H1 (cell line): ENCODE results near the gene BSN. TPM values are rescaled to one million over a fixed set of nuclear protein-coding genes. Genes with fewer than 3 reads are reported as not detected.

Experiments
- CTCF ChIA-PET: fragments of 300-600 bp; sonication (Branson Sonifier 250); formaldehyde crosslinking; loops from one replicate; lab custom pipeline; 2021; ENCODE audit not compliant: partially characterized antibody; lab: Charles Lee
- POLR2A ChIA-PET: fragments of 300-600 bp; sonication (Branson Sonifier 250); formaldehyde crosslinking; loops from one replicate; lab custom pipeline; 2021; ENCODE audit warnings: inconsistent platforms; ENCODE audit not compliant: partially characterized antibody; lab: Charles Lee
- DNase-seq, 2 experiments: peaks; one replicate each; pipeline versions ENCODE4 v3.0.0 to v3.0.0-alpha.2; 2010 to 2022; ENCODE audit warnings: low spot score in 2 of 2, low read depth in 1 of 2, mixed read lengths in 1 of 2
- FAIRE-seq: peaks from 2 replicates; lab custom pipeline; 2011; peaks lifted over from hg19 to GRCh38; lab: Jason Lieb, UNC
- H2AFZ ChIP-seq: 2 replicates; pipeline ENCODE4 v1.8.1; 2012; ENCODE audit warnings: low read length, inconsistent platforms
- H2AK5ac ChIP-seq: 2 replicates; pipeline ENCODE4 v1.6.1; 2013; ENCODE audit warnings: low read depth, low read length
- H2BK120ac ChIP-seq: replicated peaks from 2 replicates; pipeline ENCODE3; 2013; ENCODE audit warnings: low read depth, low read length, inconsistent platforms
- H2BK12ac ChIP-seq: 2 replicates; pipeline ENCODE4 v1.6.1; 2013; ENCODE audit warnings: low read depth, low read length
- H2BK15ac ChIP-seq: 2 replicates; pipeline ENCODE4 v1.6.1; 2013; ENCODE audit warnings: low read length
- H2BK20ac ChIP-seq: 2 replicates; pipeline ENCODE4 v1.6.1; 2013; ENCODE audit warnings: low read length
- H2BK5ac ChIP-seq: 2 replicates; pipeline ENCODE4 v1.6.1; 2013; ENCODE audit warnings: low read depth, low read length
- H3K14ac ChIP-seq: 2 replicates; pipeline ENCODE4 v1.6.1; 2013; ENCODE audit warnings: inconsistent platforms; ENCODE audit not compliant: insufficient read length
- H3K18ac ChIP-seq: 2 replicates; pipeline ENCODE4 v1.6.1; 2013; ENCODE audit warnings: low read length; ENCODE audit errors: extremely low read depth
- H3K23ac ChIP-seq: 2 replicates; pipeline ENCODE4 v1.6.1; 2013; ENCODE audit warnings: inconsistent platforms; ENCODE audit not compliant: insufficient read length
- H3K23me2 ChIP-seq: 2 replicates; pipeline ENCODE4 v1.6.1; 2013; ENCODE audit warnings: low read depth, low read length
- H3K27ac ChIP-seq: 2 replicates; pipeline ENCODE4 v1.6.1; 2011; ENCODE audit warnings: low read depth, low read length, inconsistent platforms
- H3K27me3 ChIP-seq, 4 experiments: replicated peaks in 1 of 4; 1 replicate in 1 of 4; 2 replicates in 3 of 4; pipeline versions ENCODE4 v1.6.1 to v1.8.1; 2011 to 2013; ENCODE audit warnings: low read length in 3 of 4, mild to moderate bottlenecking in 3 of 4, inconsistent platforms in 2 of 4, mixed read lengths in 2 of 4, moderate library complexity in 1 of 4; ENCODE audit not compliant: control insufficient read depth in 3 of 4, insufficient read depth in 3 of 4; ENCODE audit errors: extremely low read depth in 1 of 4
- H3K36me3 ChIP-seq, 4 experiments: 2 replicates each; pipeline versions ENCODE4 v1.6.1 to v1.8.1; 2011 to 2013; ENCODE audit warnings: mild to moderate bottlenecking in 4 of 4, low read length in 3 of 4, moderate library complexity in 2 of 4, control low read depth in 1 of 4, inconsistent platforms in 1 of 4; ENCODE audit not compliant: insufficient read depth in 4 of 4, control insufficient read depth in 2 of 4
- H3K4ac ChIP-seq: replicated peaks from 2 replicates; pipeline ENCODE3; 2013; ENCODE audit warnings: low read length, low read depth, mixed read lengths, inconsistent platforms; ENCODE audit not compliant: insufficient read length
- H3K4me1 ChIP-seq, 4 experiments: replicated peaks in 1 of 4; 1 replicate in 1 of 4; 2 replicates in 3 of 4; pipeline versions ENCODE4 v1.6.1 to v1.8.1; 2011 to 2013; ENCODE audit warnings: low read length in 3 of 4, inconsistent platforms in 2 of 4, mixed read lengths in 1 of 4; ENCODE audit not compliant: insufficient read depth in 4 of 4, control insufficient read depth in 3 of 4
- H3K4me2 ChIP-seq, 2 experiments: 2 replicates each; pipeline versions ENCODE4 v1.6.1 to v1.8.1; 2011 to 2013; ENCODE audit warnings: low read depth in 2 of 2, low read length in 2 of 2, control low read depth in 1 of 2, inconsistent platforms in 1 of 2, mild to moderate bottlenecking in 1 of 2; ENCODE audit not compliant: insufficient read depth in 1 of 2
- H3K4me3 ChIP-seq, 4 experiments: fragments of 200-600, 300-600 bp in 1 of 4; sonication (generic), shearing (Covaris generic), sonication (Bioruptor Twin) in 1 of 4; 2 replicates each; pipeline versions ENCODE4 v1.5.1 to v1.8.1; 2011 to 2016; ENCODE audit warnings: low read length in 4 of 4, low read depth in 3 of 4, control low read depth in 2 of 4, inconsistent platforms in 2 of 4, mild to moderate bottlenecking in 2 of 4, mixed read lengths in 1 of 4, moderate library complexity in 1 of 4; ENCODE audit not compliant: insufficient read depth in 2 of 4; ENCODE audit errors: extremely low read depth in 1 of 4
- H3K56ac ChIP-seq: replicated peaks from 2 replicates; pipeline ENCODE3; 2013; ENCODE audit warnings: low read depth, mild to moderate bottlenecking, mixed read lengths, low read length, inconsistent platforms; ENCODE audit not compliant: insufficient read length
- H3K79me1 ChIP-seq: 2 replicates; pipeline ENCODE4 v1.6.1; 2013; ENCODE audit warnings: low read depth, low read length, control low read depth
- H3K79me2 ChIP-seq, 2 experiments: 2 replicates each; pipeline versions ENCODE4 v1.6.1 to v1.8.1; 2012 to 2013; ENCODE audit warnings: low read length in 2 of 2, mild to moderate bottlenecking in 2 of 2, inconsistent platforms in 1 of 2; ENCODE audit not compliant: insufficient read depth in 2 of 2, control insufficient read depth in 1 of 2
- H3K9ac ChIP-seq, 4 experiments: replicated peaks in 1 of 4; 1 replicate in 1 of 4; 2 replicates in 3 of 4; pipeline versions ENCODE4 v1.6.1 to v1.8.1; 2011 to 2013; ENCODE audit warnings: low read depth in 3 of 4, low read length in 3 of 4, control low read depth in 2 of 4, mild to moderate bottlenecking in 2 of 4, moderate library complexity in 2 of 4, inconsistent platforms in 1 of 4; ENCODE audit errors: extremely low read depth in 1 of 4
- H3K9me3 ChIP-seq, 2 experiments: 2 replicates each; pipeline versions ENCODE4 v1.6.1 to v1.8.1; 2012 to 2013; ENCODE audit warnings: mild to moderate bottlenecking in 2 of 2, moderate library complexity in 2 of 2, control low read depth in 1 of 2, inconsistent platforms in 1 of 2, low read depth in 1 of 2, low read length in 1 of 2, mixed read lengths in 1 of 2; ENCODE audit not compliant: insufficient read depth in 2 of 2
- H4K20me1 ChIP-seq, 2 experiments: replicated peaks in 1 of 2; 2 replicates each; pipeline versions ENCODE3 to v1.8.1; 2011 to 2013; ENCODE audit warnings: inconsistent platforms in 2 of 2, low read length in 2 of 2, mild to moderate bottlenecking in 1 of 2; ENCODE audit not compliant: insufficient read depth in 2 of 2, control insufficient read depth in 1 of 2
- H4K5ac ChIP-seq: 2 replicates; pipeline ENCODE4 v1.6.1; 2013; ENCODE audit warnings: low read length, low read depth, mixed read lengths, inconsistent platforms; ENCODE audit not compliant: insufficient read length
- H4K8ac ChIP-seq: 2 replicates; pipeline ENCODE4 v1.8.0; 2013; ENCODE audit warnings: mild to moderate bottlenecking, moderate library complexity, low read length, inconsistent platforms; ENCODE audit not compliant: insufficient read depth; ENCODE audit errors: extremely low read depth
- H4K91ac ChIP-seq: replicated peaks from 2 replicates; pipeline ENCODE3; 2013; ENCODE audit warnings: low read length, mixed read lengths, inconsistent platforms; ENCODE audit not compliant: insufficient read length
- CTCF ChIP-seq, 3 experiments: IDR thresholded peaks; 1 replicate in 2 of 3; 2 replicates in 1 of 3; pipeline versions ENCODE4 v1.5.1 to v1.6.1; 2011; ENCODE audit warnings: low read length in 3 of 3, mild to moderate bottlenecking in 3 of 3, inconsistent platforms in 2 of 3, low read depth in 1 of 3, moderate library complexity in 1 of 3; ENCODE audit not compliant: insufficient read depth in 1 of 3; ENCODE audit errors: control extremely low read depth in 1 of 3
- EGR1 ChIP-seq: IDR thresholded peaks from 2 replicates; pipeline ENCODE4 v1.6.1; 2011; ENCODE audit warnings: low read depth, low read length, borderline replicate concordance
- GABPA ChIP-seq: IDR thresholded peaks from 2 replicates; pipeline ENCODE4 v1.6.1; 2011; ENCODE audit warnings: mild to moderate bottlenecking, low read length, moderate library complexity, borderline replicate concordance; ENCODE audit not compliant: insufficient read depth
- POLR2AphosphoS5 ChIP-seq: IDR thresholded peaks from 2 replicates; pipeline ENCODE4 v1.6.1; 2011; ENCODE audit warnings: low read depth, low read length
- RAD21 ChIP-seq, 2 experiments: IDR thresholded peaks in 1 of 2; conservative IDR thresholded peaks in 1 of 2; 2 replicates each; pipeline ENCODE4 v1.6.1; 2011; ENCODE audit warnings: low read depth in 2 of 2, low read length in 2 of 2, improper control_type of control experiment in 1 of 2, inconsistent platforms in 1 of 2, mild to moderate bottlenecking in 1 of 2, moderate library complexity in 1 of 2
- SIN3A ChIP-seq, 2 experiments: IDR thresholded peaks in 1 of 2; conservative IDR thresholded peaks in 1 of 2; 2 replicates each; pipeline ENCODE4 v1.6.1; 2011 to 2012; ENCODE audit warnings: low read length in 2 of 2, improper control_type of control experiment in 1 of 2, low read depth in 1 of 2, mild to moderate bottlenecking in 1 of 2
- WGBS, 2 experiments: shearing (Covaris generic) in 1 of 2; methylation state at CpG; one replicate each; pipeline versions ENCODE4 v1.1.6 to v1.1.7; 2013 to 2015; ENCODE audit warnings: low lambda C conversion rate in 2 of 2, mixed read lengths in 2 of 2, inconsistent platforms in 1 of 2, low coverage in 1 of 2, missing lambda C conversion rate in 1 of 2; ENCODE audit not compliant: insufficient replicate concordance in 2 of 2, insufficient coverage in 1 of 2, insufficient read length in 1 of 2; ENCODE audit errors: extremely low coverage in 1 of 2, missing lambda C conversion rate in 1 of 2; 5-methylcytosine and 5-hydroxymethylcytosine counted together
- polyA plus RNA-seq, 7 experiments: library from polyadenylated mRNA; depleted of rRNA in 3 of 7; stranded (reverse) in 5 of 7; unstranded in 2 of 7; fragments of >200 nt in 5 of 7; fragments of 200-250 nt in 2 of 7; gene quantifications; 1 replicate in 5 of 7; 2 replicates in 1 of 7; 4 replicates in 1 of 7; pipeline versions ENCODE4 v1.2.1 to v1.2.3, GENCODE V29; 2011 to 2013; ENCODE audit warnings: missing spikeins in 2 of 7, mixed read lengths in 2 of 7
- total RNA-seq: library from RNA; stranded (reverse); fragmentation: NEBNext Ultra II Directional; extraction: Animal tissue kit (Norgen Biotek cat#: 25700); gene quantifications from 2 replicates; pipeline ENCODE4 v1.2.1, GENCODE V29; 2021

Gene BSN
- total and polyA plus RNA-seq, 2 of the 8 experiments (the other 6 are each of a cell fraction or from before 2014, with no cell fraction given) = 0.60 to 3.0 TPM

- Histone ChIP-seq H3K23ac (no peak overlapping the region), H2AFZ (no peak overlapping the region), H3K56ac (no peak overlapping the region), H3K79me2 (no peaks in the 10 kb centered on the region), H2BK5ac (no peak overlapping the region), H2BK120ac (no peak overlapping the region), H3K27ac (no peak overlapping the region), H3K9me3 (no peaks in the 10 kb centered on the region), H3K4ac (no peak overlapping the region), H3K4me2 (no peak overlapping the region), H3K36me3 (peaks cover 4 to 5% (median 5%) of the 10 kb centered on the region in 4 experiments; a peak in 5 of 8 replicates), H4K5ac (no peak overlapping the region), H4K20me1 (peaks cover 0 to 15% of the 10 kb centered on the region in 2 experiments), H3K4me3 (no peak overlapping the region), H2BK12ac (peak overlapping the region; percentile 50; the same call in 1 of the 2 replicates), H2BK20ac (no peak overlapping the region), H4K8ac (no peak overlapping the region), H3K14ac (no peak overlapping the region), H3K9ac (no peak overlapping the region), H2AK5ac (no peak overlapping the region), H3K79me1 (no peaks in the 10 kb centered on the region), H2BK15ac (no peak overlapping the region), H3K27me3 (no peaks in the 10 kb centered on the region), H3K4me1 (peaks cover 0 to 9% (median 5%) of the 10 kb centered on the region in 4 experiments; a peak in 5 of 7 replicates), H3K23me2 (no peaks in the 10 kb centered on the region), H4K91ac (no peak overlapping the region), H3K18ac (no peak overlapping the region)
- ChIA-PET CTCF (interaction anchor here (0.6 to 9.7 kb wide), 17 partner anchors 9 to 203 kb away, joined by 3 to 127 read pairs (median 3); partner anchors contain the start of genes AMIGO3 and GMPPB), POLR2A (interaction anchor here (1.1 to 5.7 kb wide), 5 partner anchors 9 to 51 kb away, joined by 3 to 57 read pairs (median 3); partner anchors contain the start of gene AMIGO3)
- DNase-seq = peak in 1 of 2 experiments; percentile 76
- WGBS, 2 experiments = 82% methylated on average over 14 of the region's 14 CpGs; no CpG with 5 or more reads in 1 of the 2 experiments
- no peak for FAIRE-seq
- TF ChIP-seq GABPA = peak; percentile 48; the same call in 1 of the 2 replicates
- TF ChIP-seq POLR2AphosphoS5 = no peak
- 0 out of 4 replicates have a peak, but pooled peaks of 1 of the 2 experiments have one; percentile 18 for TF ChIP-seq SIN3A (conservative IDR thresholded peaks at IDR 0.05 in 1 of 2, IDR thresholded peaks at IDR 0.05 in 1 of 2; ENCODE audit: low read depth in 1 of 2, low read length in 2 of 2)
- TF ChIP-seq CTCF (IDR thresholded peaks at IDR 0.05; ENCODE audit: control extremely low read depth in 1 of 3, insufficient read depth in 1 of 3, low read depth in 1 of 3, low read length in 3 of 3) = peak in 2 of 3 experiments; percentile 87 to 97; a peak in 3 of 4 replicates
- peak; percentile 88 to 91 for TF ChIP-seq RAD21 (IDR thresholded peaks at IDR 0.05 in 1 of 2, conservative IDR thresholded peaks at IDR 0.05 in 1 of 2; ENCODE audit: low read depth in 2 of 2, low read length in 2 of 2)
- peak; percentile 46; the same call in 1 of the 2 replicates for TF ChIP-seq EGR1
Measured at GRCh38 chr3:49703443-49703927, 149.2 kb downstream of the BSN start.
